GM12878 (cell line): ENCODE data around the gene PRKCG.

Experiments used
- CHD2 ChIP-seq: IDR thresholded peaks from 2 replicates; pipeline ENCODE4 v1.6.1; 2011; ENCODE audit warnings: low read depth, low read length, improper control_type of control experiment, borderline replicate concordance
- CHD4 ChIP-seq: fragments of 200-600 bp; sonication (generic); IDR thresholded peaks from 2 replicates; pipeline ENCODE4 v1.6.1; 2016; ENCODE audit warnings: mild to moderate bottlenecking
- EP300 ChIP-seq, 2 experiments: fragments of 150-350 bp in 1 of 2; IDR thresholded peaks; 2 replicates each; pipeline ENCODE4 v1.6.1; 2011 to 2012; ENCODE audit warnings: low read depth in 2 of 2, low read length in 2 of 2, borderline replicate concordance in 1 of 2, improper control_type of control experiment in 1 of 2, inconsistent platforms in 1 of 2; ENCODE audit not compliant: control insufficient read depth in 1 of 2
- HCFC1 ChIP-seq: fragments of 150-350 bp; IDR thresholded peaks from 2 replicates; pipeline ENCODE4 v1.6.1; 2014; ENCODE audit warnings: low read length
- MYC ChIP-seq: IDR thresholded peaks from 2 replicates; pipeline ENCODE4 v1.6.1; 2011; ENCODE audit warnings: mild to moderate bottlenecking, low read length, moderate library complexity, inconsistent platforms; ENCODE audit not compliant: insufficient read depth, insufficient replicate concordance, insufficient read length, severe bottlenecking
- POLR2A ChIP-seq: IDR thresholded peaks from 2 replicates; pipeline ENCODE4 v1.6.1; 2011; ENCODE audit warnings: low read depth, mild to moderate bottlenecking, low read length
- RAD21 ChIP-seq: IDR thresholded peaks from 2 replicates; pipeline ENCODE4 v1.6.1; 2011; ENCODE audit warnings: mild to moderate bottlenecking, low read depth, low read length, moderate library complexity; ENCODE audit not compliant: insufficient read depth
- RAD51 ChIP-seq: fragments of 450-650 bp; IDR thresholded peaks from 2 replicates; pipeline ENCODE4 v1.6.1; 2016; ENCODE audit warnings: moderate library complexity, mild to moderate bottlenecking, inconsistent platforms
- TF ChIP-seq, protein P1 (sequence below), 3 experiments: IDR thresholded peaks in 2 of 3; conservative IDR thresholded peaks in 1 of 3; 2 replicates each; pipeline ENCODE4 v1.5.1; 2011; ENCODE audit warnings: low read depth in 3 of 3, low read length in 3 of 3, mild to moderate bottlenecking in 3 of 3, control low read depth in 2 of 3, moderate library complexity in 2 of 3, inconsistent platforms in 1 of 3, mixed read lengths in 1 of 3; ENCODE audit not compliant: control insufficient read depth in 2 of 3, insufficient read depth in 1 of 3; ENCODE audit errors: extremely low read depth in 1 of 3
- TF ChIP-seq, protein P2 (sequence below): fragments of 450-650 bp; IDR thresholded peaks from 2 replicates; pipeline ENCODE4 v1.6.1; 2017; ENCODE audit warnings: mild to moderate bottlenecking

DNA sequence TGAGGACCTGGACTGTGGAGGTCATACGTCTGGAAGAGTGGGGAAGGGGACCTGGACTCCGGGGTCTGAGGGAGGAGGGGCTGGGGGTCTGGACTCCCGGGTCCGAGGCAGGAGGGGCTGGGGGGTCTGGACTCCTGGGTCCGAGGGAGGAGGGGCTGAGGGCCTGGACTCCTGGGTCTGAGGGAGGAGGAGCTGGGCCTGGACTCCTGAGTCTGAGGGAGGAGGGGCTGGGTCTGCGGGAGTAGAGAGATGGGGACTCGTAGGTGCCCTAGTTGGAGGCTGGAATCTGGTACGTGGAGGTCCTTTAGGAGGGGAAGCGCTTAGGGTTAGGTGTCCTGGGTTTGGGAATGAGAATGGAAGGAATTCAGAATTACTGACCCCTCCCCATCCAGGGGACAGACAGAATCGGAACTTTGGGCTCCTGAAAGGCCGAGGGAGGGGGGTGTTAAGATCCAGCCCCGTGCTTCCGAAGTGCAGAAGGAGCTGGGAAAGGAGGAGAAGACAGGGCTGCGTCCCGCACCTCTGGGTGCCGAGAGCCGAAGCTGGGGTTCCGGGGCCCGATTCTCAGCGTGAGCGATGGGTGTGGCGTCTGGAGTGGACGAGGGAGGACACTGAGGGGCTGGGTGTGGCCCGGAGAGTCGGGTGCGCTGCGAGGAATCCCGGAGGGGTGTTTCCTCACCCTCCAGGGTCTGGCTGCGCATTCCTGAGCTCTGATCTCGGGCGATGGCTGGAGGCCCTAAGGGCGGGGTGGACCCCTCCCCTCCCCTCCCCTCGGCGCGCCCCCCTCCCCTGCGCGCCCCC lies 13.7 kb upstream of the PRKCG start:
- TF ChIP-seq, protein P1, sequence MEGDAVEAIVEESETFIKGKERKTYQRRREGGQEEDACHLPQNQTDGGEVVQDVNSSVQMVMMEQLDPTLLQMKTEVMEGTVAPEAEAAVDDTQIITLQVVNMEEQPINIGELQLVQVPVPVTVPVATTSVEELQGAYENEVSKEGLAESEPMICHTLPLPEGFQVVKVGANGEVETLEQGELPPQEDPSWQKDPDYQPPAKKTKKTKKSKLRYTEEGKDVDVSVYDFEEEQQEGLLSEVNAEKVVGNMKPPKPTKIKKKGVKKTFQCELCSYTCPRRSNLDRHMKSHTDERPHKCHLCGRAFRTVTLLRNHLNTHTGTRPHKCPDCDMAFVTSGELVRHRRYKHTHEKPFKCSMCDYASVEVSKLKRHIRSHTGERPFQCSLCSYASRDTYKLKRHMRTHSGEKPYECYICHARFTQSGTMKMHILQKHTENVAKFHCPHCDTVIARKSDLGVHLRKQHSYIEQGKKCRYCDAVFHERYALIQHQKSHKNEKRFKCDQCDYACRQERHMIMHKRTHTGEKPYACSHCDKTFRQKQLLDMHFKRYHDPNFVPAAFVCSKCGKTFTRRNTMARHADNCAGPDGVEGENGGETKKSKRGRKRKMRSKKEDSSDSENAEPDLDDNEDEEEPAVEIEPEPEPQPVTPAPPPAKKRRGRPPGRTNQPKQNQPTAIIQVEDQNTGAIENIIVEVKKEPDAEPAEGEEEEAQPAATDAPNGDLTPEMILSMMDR (IDR thresholded peaks at IDR 0.05 in 2 of 3, conservative IDR thresholded peaks at IDR 0.05 in 1 of 3; ENCODE audit: control insufficient read depth in 2 of 3, extremely low read depth in 1 of 3, insufficient read depth in 1 of 3, low read depth in 3 of 3, low read length in 3 of 3) = no peak
- TF ChIP-seq CHD2 (no peak), RAD51 (no peak), HCFC1 (no peak), MYC (no peak), POLR2A (no peak), RAD21 (no peak), CHD4 (no peak), EP300 (IDR thresholded peaks at IDR 0.05; ENCODE audit: borderline replicate concordance in 1 of 2, control insufficient read depth in 1 of 2, low read depth in 2 of 2, low read length in 2 of 2) (no peak)
- TF ChIP-seq, protein P2, sequence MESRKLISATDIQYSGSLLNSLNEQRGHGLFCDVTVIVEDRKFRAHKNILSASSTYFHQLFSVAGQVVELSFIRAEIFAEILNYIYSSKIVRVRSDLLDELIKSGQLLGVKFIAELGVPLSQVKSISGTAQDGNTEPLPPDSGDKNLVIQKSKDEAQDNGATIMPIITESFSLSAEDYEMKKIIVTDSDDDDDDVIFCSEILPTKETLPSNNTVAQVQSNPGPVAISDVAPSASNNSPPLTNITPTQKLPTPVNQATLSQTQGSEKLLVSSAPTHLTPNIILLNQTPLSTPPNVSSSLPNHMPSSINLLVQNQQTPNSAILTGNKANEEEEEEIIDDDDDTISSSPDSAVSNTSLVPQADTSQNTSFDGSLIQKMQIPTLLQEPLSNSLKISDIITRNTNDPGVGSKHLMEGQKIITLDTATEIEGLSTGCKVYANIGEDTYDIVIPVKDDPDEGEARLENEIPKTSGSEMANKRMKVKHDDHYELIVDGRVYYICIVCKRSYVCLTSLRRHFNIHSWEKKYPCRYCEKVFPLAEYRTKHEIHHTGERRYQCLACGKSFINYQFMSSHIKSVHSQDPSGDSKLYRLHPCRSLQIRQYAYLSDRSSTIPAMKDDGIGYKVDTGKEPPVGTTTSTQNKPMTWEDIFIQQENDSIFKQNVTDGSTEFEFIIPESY = no peak
